ENCODE results near the gene CLN3.
"Not testable (repeated sequence)": the region's sequence is repeated elsewhere in the genome, so short reads cannot be mapped to it uniquely, and the experiment has no call there.

CLN3 gene

GRCh38 chr16:28435340-28435739 is 56.5 kb downstream of the CLN3 start:
- not testable (repeated sequence) for H3K36me3 ChIP-seq (ENCODE audit: insufficient read depth, low read length); H3K27me3 ChIP-seq (ENCODE audit: insufficient read depth, low read length); H2AFZ ChIP-seq (ENCODE audit: low read length, unreplicated experiment); H3K4me1 ChIP-seq (ENCODE audit: control insufficient read depth, insufficient read depth, low read length, unreplicated experiment); H3K79me2 ChIP-seq (ENCODE audit: control insufficient read depth, insufficient read depth, low read length, unreplicated experiment); H3K27ac ChIP-seq (ENCODE audit: low read depth, low read length); H3K4me3 ChIP-seq (ENCODE audit: low read depth, low read length)

All from ACC112 (cell line).